SK-N-SH (cell line): ENCODE results near the gene AGBL1.

ENCODE experiments used
- CHD2 ChIP-seq: fragments of 150-350 bp; IDR thresholded peaks from 2 replicates; pipeline ENCODE4 v1.6.1; 2018; ENCODE audit warnings: low read length; ENCODE audit not compliant: partially characterized antibody
- EZH2phosphoT487 ChIP-seq: fragments of 200-600 bp; sonication (generic); IDR thresholded peaks from 2 replicates; pipeline ENCODE4 v1.6.1; 2017; ENCODE audit warnings: low read depth, mixed run types, mild to moderate bottlenecking, antibody characterized with exemption, moderate library complexity, borderline replicate concordance
- FOSL2 ChIP-seq: IDR thresholded peaks from 2 replicates; pipeline ENCODE4 v1.4.0; 2012; ENCODE audit warnings: low read depth, mild to moderate bottlenecking, moderate library complexity, borderline replicate concordance
- MXI1 ChIP-seq: IDR thresholded peaks from 2 replicates; pipeline ENCODE4 v1.6.1; 2012; ENCODE audit warnings: mild to moderate bottlenecking, low read depth, low read length, improper control_type of control experiment
- POLR2AphosphoS5 ChIP-seq: IDR thresholded peaks from 2 replicates; pipeline ENCODE4 v1.6.1; 2012; ENCODE audit warnings: low read depth, low read length
- TF ChIP-seq, protein P1 (sequence below): fragments of 200-600 bp; sonication (generic); IDR thresholded peaks from 2 replicates; pipeline ENCODE4 v1.6.1; 2017; ENCODE audit warnings: antibody characterized with exemption, mild to moderate bottlenecking, moderate library complexity

DNA sequence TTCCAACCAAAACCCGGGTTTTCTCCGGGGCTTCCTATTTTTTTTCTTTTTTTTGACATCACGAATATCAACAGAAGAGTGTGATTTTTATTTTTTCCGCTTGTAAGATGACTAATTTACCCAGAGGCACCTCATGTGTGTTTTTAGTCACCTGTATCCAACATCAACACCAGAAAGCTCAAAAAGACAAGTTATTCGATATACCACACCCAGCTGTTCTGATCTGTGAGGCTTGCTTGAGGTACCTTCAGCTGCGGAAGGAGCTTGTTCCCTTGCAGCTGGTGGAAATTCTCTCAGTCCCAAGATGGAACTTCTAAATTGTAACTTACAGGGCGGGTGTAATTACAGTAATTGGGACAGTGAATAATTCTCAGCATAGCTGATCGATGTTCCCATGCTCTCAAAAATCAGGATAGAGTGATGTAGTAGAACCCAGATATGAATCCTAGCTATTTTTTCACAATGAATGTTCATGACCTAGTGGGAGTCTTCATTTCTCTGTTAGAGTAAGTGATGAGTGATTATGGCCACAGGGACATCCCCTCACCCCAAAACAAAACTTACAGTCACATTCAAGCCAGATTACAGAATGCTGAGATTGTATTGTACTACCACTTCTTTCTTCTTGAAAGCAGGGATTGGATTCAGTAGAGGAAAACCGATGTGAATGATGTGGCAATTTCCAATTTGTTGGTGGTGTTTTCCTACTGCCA is 232.1 kb downstream of the AGBL1 start:
- TF ChIP-seq, protein P1, sequence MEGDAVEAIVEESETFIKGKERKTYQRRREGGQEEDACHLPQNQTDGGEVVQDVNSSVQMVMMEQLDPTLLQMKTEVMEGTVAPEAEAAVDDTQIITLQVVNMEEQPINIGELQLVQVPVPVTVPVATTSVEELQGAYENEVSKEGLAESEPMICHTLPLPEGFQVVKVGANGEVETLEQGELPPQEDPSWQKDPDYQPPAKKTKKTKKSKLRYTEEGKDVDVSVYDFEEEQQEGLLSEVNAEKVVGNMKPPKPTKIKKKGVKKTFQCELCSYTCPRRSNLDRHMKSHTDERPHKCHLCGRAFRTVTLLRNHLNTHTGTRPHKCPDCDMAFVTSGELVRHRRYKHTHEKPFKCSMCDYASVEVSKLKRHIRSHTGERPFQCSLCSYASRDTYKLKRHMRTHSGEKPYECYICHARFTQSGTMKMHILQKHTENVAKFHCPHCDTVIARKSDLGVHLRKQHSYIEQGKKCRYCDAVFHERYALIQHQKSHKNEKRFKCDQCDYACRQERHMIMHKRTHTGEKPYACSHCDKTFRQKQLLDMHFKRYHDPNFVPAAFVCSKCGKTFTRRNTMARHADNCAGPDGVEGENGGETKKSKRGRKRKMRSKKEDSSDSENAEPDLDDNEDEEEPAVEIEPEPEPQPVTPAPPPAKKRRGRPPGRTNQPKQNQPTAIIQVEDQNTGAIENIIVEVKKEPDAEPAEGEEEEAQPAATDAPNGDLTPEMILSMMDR, result no peak
- no peak for TF ChIP-seq EZH2phosphoT487
- no peak for TF ChIP-seq FOSL2
- TF ChIP-seq POLR2AphosphoS5, result no peak
- no peak for TF ChIP-seq MXI1
- no peak for TF ChIP-seq CHD2
